ENCODE measurements around the gene FNDC5.

The FNDC5 gene

GRCh38 chr1:32871364-32872191, 866 bp upstream of the FNDC5 start:
- DNase-seq, result no peak
- TF ChIP-seq, protein P1, sequence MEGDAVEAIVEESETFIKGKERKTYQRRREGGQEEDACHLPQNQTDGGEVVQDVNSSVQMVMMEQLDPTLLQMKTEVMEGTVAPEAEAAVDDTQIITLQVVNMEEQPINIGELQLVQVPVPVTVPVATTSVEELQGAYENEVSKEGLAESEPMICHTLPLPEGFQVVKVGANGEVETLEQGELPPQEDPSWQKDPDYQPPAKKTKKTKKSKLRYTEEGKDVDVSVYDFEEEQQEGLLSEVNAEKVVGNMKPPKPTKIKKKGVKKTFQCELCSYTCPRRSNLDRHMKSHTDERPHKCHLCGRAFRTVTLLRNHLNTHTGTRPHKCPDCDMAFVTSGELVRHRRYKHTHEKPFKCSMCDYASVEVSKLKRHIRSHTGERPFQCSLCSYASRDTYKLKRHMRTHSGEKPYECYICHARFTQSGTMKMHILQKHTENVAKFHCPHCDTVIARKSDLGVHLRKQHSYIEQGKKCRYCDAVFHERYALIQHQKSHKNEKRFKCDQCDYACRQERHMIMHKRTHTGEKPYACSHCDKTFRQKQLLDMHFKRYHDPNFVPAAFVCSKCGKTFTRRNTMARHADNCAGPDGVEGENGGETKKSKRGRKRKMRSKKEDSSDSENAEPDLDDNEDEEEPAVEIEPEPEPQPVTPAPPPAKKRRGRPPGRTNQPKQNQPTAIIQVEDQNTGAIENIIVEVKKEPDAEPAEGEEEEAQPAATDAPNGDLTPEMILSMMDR (IDR thresholded peaks at IDR 0.05; ENCODE audit: low read depth, low read length), result no peak
- Histone ChIP-seq H3K27me3 (no peaks in the 10 kb centered on the region), H3K4me1 (no peaks in the 10 kb centered on the region), H3K9me3 (no peaks in the 10 kb centered on the region), H3K4me3 (ENCODE audit: low read depth, low read length) (peak overlapping the region; percentile 62), H3K36me3 (no peaks in the 10 kb centered on the region)

DNA sequence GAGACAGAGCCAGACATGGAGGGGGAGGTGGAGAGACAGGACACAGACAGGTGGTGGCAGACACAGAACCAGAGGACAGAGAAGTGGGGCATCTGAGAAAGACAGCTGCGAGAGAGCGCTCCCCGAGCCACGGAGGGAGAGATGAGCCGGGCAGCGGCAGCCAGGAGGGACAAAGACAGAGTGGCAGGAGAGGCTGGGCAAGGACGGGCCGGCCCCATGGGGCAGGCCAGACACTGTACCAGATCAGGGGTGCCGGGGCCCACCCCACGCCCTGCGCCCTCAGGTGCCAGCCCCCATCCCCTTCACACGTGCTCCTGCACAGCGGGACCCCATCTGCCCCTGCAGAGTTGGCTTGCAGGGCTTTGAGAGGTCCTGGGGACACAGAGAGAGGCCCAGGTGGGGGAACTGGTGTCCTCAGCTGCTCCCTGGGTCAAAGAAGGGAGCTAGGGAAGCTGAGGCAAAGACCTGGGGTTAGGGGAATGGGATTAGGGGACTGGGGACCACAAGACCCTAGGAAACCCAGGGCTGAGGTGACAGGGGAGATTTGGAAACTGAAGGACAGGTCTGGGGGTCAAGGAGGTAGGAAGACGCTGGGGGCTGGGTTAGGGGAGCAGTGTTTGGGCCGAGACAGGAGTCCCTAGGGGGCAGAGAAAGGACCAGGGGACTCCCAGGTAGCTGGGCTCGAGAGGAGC, 643 bp downstream of the FNDC5 start:
- Histone ChIP-seq H3K4me3 (ENCODE audit: low read depth, low read length) (peak overlapping the region; percentile 39), H3K27me3 (no peaks in the 10 kb centered on the region)
- DNase-seq, result no peak

DNA sequence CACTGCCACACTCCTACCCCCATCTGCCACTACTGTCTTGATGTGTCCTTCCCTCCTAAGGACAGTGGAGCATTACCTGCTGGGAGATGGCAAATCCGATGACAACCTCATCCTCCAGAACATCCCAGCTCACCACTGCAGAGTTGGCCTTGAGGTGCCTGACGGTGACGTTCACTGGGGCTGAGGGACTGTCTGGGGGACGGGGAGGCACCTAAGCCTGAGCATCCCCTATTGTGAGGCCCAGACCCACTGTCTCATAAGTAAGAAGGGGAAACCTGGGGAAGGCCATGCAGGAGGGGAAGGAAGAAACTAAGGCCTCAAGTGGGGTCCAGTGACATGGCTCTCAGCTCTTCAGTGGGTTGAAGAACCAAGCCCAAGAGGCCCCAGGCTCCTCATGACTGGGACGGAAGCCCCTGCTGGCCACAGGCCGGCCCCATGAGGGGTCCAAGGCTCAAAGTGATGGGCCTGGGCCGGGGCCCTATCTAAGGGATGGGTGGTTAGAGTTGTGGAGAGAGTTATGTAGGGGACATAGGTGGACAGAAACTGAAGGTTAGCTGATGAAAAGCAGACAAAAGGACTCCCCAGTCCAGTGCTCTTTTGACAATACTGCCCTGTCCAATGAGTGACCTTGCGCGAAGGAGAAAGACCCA, 1.8 kb downstream of the FNDC5 start:
- H3K36me3 ChIP-seq, result no peaks in the 10 kb centered on the region
- no peaks in the 10 kb centered on the region for H3K9me3 ChIP-seq
- TF ChIP-seq, protein P1 (IDR thresholded peaks at IDR 0.05; ENCODE audit: low read depth, low read length), result no peak
- no peaks in the 10 kb centered on the region for H3K4me1 ChIP-seq
- H3K4me3 ChIP-seq (ENCODE audit: low read depth, low read length), result no peak overlapping the region
- no peaks in the 10 kb centered on the region for H3K27me3 ChIP-seq
- no peak for DNase-seq

More for the DNA sequence above, 643 bp downstream of the FNDC5 start:
- H3K9me3 ChIP-seq, result no peaks in the 10 kb centered on the region
- no peaks in the 10 kb centered on the region for H3K36me3 ChIP-seq
- TF ChIP-seq, protein P1 (IDR thresholded peaks at IDR 0.05; ENCODE audit: low read depth, low read length), result no peak
- no peaks in the 10 kb centered on the region for H3K4me1 ChIP-seq

GRCh38 chr1:32868085-32868484, 2.6 kb downstream of the FNDC5 start:
- Histone ChIP-seq H3K4me3 (ENCODE audit: low read depth, low read length) (no peak overlapping the region), H3K9me3 (no peaks in the 10 kb centered on the region), H3K27me3 (no peaks in the 10 kb centered on the region), H3K36me3 (no peaks in the 10 kb centered on the region), H3K4me1 (no peaks in the 10 kb centered on the region)
- no peak for DNase-seq
- TF ChIP-seq, protein P1 (IDR thresholded peaks at IDR 0.05; ENCODE audit: low read depth, low read length), result no peak

DNA sequence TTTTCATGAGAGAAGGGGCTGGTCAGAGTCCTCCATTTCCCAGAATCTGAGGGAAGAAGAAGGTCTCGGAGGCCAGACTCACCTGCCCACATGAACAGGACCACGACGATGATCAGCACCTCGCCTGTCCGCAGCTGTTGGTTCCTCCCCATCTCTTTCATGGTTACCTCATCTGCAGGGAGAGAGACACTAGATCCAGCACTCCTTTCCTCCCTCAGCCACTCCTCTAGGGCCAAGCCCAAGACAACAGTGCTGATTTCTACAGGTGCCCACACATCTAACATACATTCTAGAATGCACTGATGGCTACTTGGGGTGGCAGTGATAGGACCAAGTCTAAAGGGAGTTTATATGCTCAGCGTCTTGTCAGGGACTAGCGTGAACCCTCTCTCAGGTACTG, 3.0 kb downstream of the FNDC5 start:
- no peak for DNase-seq
- TF ChIP-seq, protein P1 (IDR thresholded peaks at IDR 0.05; ENCODE audit: low read depth, low read length), result no peak
- no peaks in the 10 kb centered on the region for H3K27me3 ChIP-seq
- no peaks in the 10 kb centered on the region for H3K9me3 ChIP-seq
- H3K4me3 ChIP-seq (ENCODE audit: low read depth, low read length), result no peak overlapping the region
- H3K36me3 ChIP-seq, result no peaks in the 10 kb centered on the region
- H3K4me1 ChIP-seq, result no peaks in the 10 kb centered on the region
